ENCODE measurements around the gene HS3ST1.

DNA sequence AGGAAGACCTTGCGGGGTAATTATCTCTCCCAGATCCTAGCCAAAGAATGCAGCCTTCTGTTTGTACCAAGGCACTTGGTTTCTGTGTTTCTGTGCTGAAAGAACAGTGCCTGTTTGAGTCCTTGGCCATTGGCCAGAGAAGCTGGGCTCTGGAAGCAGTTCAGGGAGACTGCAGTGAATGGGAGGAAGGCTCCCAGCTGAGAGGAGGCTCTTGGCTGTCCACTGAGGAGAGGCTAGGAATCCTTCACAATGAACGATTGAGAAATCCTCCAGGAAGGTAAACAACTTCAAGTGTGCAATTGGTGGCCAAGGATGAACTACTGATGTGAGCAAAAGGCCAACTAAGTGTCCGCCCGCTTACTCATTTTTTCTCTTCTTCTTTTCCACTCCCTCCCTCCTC is 61.3 kb downstream of the HS3ST1 start:
- TF ChIP-seq, protein P1, sequence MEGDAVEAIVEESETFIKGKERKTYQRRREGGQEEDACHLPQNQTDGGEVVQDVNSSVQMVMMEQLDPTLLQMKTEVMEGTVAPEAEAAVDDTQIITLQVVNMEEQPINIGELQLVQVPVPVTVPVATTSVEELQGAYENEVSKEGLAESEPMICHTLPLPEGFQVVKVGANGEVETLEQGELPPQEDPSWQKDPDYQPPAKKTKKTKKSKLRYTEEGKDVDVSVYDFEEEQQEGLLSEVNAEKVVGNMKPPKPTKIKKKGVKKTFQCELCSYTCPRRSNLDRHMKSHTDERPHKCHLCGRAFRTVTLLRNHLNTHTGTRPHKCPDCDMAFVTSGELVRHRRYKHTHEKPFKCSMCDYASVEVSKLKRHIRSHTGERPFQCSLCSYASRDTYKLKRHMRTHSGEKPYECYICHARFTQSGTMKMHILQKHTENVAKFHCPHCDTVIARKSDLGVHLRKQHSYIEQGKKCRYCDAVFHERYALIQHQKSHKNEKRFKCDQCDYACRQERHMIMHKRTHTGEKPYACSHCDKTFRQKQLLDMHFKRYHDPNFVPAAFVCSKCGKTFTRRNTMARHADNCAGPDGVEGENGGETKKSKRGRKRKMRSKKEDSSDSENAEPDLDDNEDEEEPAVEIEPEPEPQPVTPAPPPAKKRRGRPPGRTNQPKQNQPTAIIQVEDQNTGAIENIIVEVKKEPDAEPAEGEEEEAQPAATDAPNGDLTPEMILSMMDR (IDR thresholded peaks at IDR 0.05): no peak
- TF ChIP-seq POLR2AphosphoS5 (IDR thresholded peaks at IDR 0.05): no peak

Measured in suprapubic skin (tissue), 3 donors.